Calu3 (cell line): ENCODE data around the gene MATN3. TPM values are rescaled to one million over a fixed set of nuclear protein-coding genes. Genes with fewer than 3 reads are reported as not detected.

ENCODE experiments used
- BruUV-seq: library from RNA; stranded (reverse); fragments of 400-500 nt; replicated peaks from 2 replicates; lab custom pipeline; 2021; lab: Mats Ljungman, UMichigan
- CTCF ChIA-PET: fragments of 300-600 bp; sonication (Branson Sonifier 250); formaldehyde crosslinking; loops from one replicate; lab custom pipeline; 2022; ENCODE audit warnings: antibody characterized with exemption; lab: Charles Lee
- DNase-seq: peaks from one replicate; pipeline ENCODE4 v3.0.0; 2022
- H3K27ac Mint-ChIP-seq: one replicate; pipeline ENCODE4 v1.8.0; 2022; ENCODE audit warnings: mixed read lengths; ENCODE audit not compliant: unreplicated experiment
- H3K27me3 Mint-ChIP-seq: one replicate; pipeline ENCODE4 v1.8.0; 2022; ENCODE audit warnings: mixed read lengths; ENCODE audit not compliant: unreplicated experiment
- H3K36me3 Mint-ChIP-seq: one replicate; pipeline ENCODE4 v1.8.0; 2022; ENCODE audit warnings: mild to moderate bottlenecking, moderate library complexity, mixed read lengths; ENCODE audit not compliant: insufficient read depth, unreplicated experiment
- H3K4me1 Mint-ChIP-seq: one replicate; pipeline ENCODE4 v1.8.0; 2022; ENCODE audit warnings: mild to moderate bottlenecking, low read depth, mixed read lengths; ENCODE audit not compliant: unreplicated experiment
- H3K4me3 Mint-ChIP-seq: one replicate; pipeline ENCODE4 v1.8.0; 2022; ENCODE audit warnings: mild to moderate bottlenecking, low read depth, moderate library complexity, mixed read lengths; ENCODE audit not compliant: unreplicated experiment
- H3K9me3 Mint-ChIP-seq: one replicate; pipeline ENCODE4 v1.8.0; 2022; ENCODE audit warnings: low read depth, mixed read lengths; ENCODE audit not compliant: unreplicated experiment
- CTCF ChIP-seq: fragments of 200-600 bp; IDR thresholded peaks from one replicate; pipeline ENCODE4 v1.8.0; 2022; ENCODE audit warnings: antibody characterized with exemption; ENCODE audit not compliant: unreplicated experiment
- intact Hi-C: fragments of 100-400 bp; cut with micrococcal nuclease; formaldehyde crosslinking; loops from one replicate; pipeline ENCODE4 v1.10.0; 2022; ENCODE audit not compliant: unreplicated experiment
- total RNA-seq: library from RNA; stranded (reverse); gene quantifications from 2 replicates; pipeline ENCODE4 v1.2.3, GENCODE V29; 2022

The MATN3 gene
- total RNA-seq, 1 experiment from 2014 or later: 3.4 TPM

GRCh38 chr2:20001361-20001863, 11.1 kb downstream of the MATN3 start:
- no peak for TF ChIP-seq CTCF
- intact Hi-C loops: no loop called here
- H3K36me3 Mint-ChIP-seq: no peaks in the 10 kb centered on the region
- no peaks in the 10 kb centered on the region for H3K4me1 Mint-ChIP-seq
- CTCF ChIA-PET: no interaction called here
- DNase-seq: no peak
- no peaks in the 10 kb centered on the region for H3K27me3 Mint-ChIP-seq
- no TSS peak for BruUV-seq
- H3K9me3 Mint-ChIP-seq: no peaks in the 10 kb centered on the region
- H3K4me3 Mint-ChIP-seq: no peak overlapping the region
- no peak overlapping the region for H3K27ac Mint-ChIP-seq

GRCh38 chr2:19993731-19994130, 18.7 kb downstream of the MATN3 start:
- Mint-ChIP-seq H3K9me3 (no peaks in the 10 kb centered on the region), H3K36me3 (peaks cover 24% of the 10 kb centered on the region), H3K4me3 (no peak overlapping the region), H3K27me3 (no peaks in the 10 kb centered on the region), H3K4me1 (peaks cover 10% of the 10 kb centered on the region), H3K27ac (no peak overlapping the region)
- TF ChIP-seq CTCF: no peak
- no TSS peak for BruUV-seq
- CTCF ChIA-PET: no interaction called here
- DNase-seq: no peak
- intact Hi-C loops: no loop called here

- Mint-ChIP-seq H3K4me3 (no peak overlapping the region), H3K9me3 (no peaks in the 10 kb centered on the region), H3K27ac (no peak overlapping the region), H3K4me1 (peaks cover 10% of the 10 kb centered on the region), H3K27me3 (no peaks in the 10 kb centered on the region), H3K36me3 (peaks cover 24% of the 10 kb centered on the region)
- intact Hi-C loops: no loop called here
- CTCF ChIA-PET: no interaction called here
- no peak for DNase-seq
- TF ChIP-seq CTCF: no peak
- BruUV-seq: no TSS peak
These were observed 20.6 kb downstream of the MATN3 start for GRCh38 chr2:19991895-19992294.

- no TSS peak for BruUV-seq
- H3K4me3 Mint-ChIP-seq: peak overlapping the region; percentile 94
- H3K9me3 Mint-ChIP-seq: no peaks in the 10 kb centered on the region
- DNase-seq: no peak
- H3K27me3 Mint-ChIP-seq: no peaks in the 10 kb centered on the region
- no peak for TF ChIP-seq CTCF
- CTCF ChIA-PET: interaction anchor here (1.2 kb wide), 1 partner anchor 25 kb away, joined by 6 read pairs; no protein-coding TSS in a partner anchor
- intact Hi-C loops: no loop called here
- H3K36me3 Mint-ChIP-seq: peaks cover 24% of the 10 kb centered on the region
- H3K4me1 Mint-ChIP-seq: peaks cover 10% of the 10 kb centered on the region
- no peak overlapping the region for H3K27ac Mint-ChIP-seq
These were observed 22.1 kb downstream of the MATN3 start for GRCh38 chr2:19990416-19990728.
